Heart left ventricle (tissue), 16 donors: ENCODE results near the gene ERN1. TPM values are rescaled to one million over a fixed set of nuclear protein-coding genes. Genes with fewer than 3 reads are reported as not detected.

Experiments
- ATAC-seq, 4 donors: fragments of 200-7000 bp; cut with Tn5 transposase; one replicate each; pipeline ENCODE4 v1.9.1; 2020 to 2022; ENCODE audit warnings: moderate library complexity in 4 of 4, mild to moderate bottlenecking in 3 of 4, moderate number of reproducible peaks in 1 of 4
- DNase-seq, 5 donors: peaks; one replicate each; pipeline ENCODE4 v3.0.0-alpha.2; 2020
- H3K27ac ChIP-seq, 12 donors: fragments of 200-600 bp; sonication (generic) in 4 of 12; one replicate each; pipeline versions ENCODE4 v1.5.0 to v1.8.0; 2016 to 2022; ENCODE audit warnings: mild to moderate bottlenecking in 2 of 12
- H3K27me3 ChIP-seq, 9 donors: fragments of 200-600 bp; sonication (generic) in 2 of 9; one replicate each; pipeline versions ENCODE4 v1.5.1 to v1.8.0; 2016 to 2022; ENCODE audit warnings: mild to moderate bottlenecking in 3 of 9
- H3K36me3 ChIP-seq, 9 donors: fragments of 200-600 bp; sonication (generic) in 2 of 9; one replicate each; pipeline versions ENCODE4 v1.5.0 to v1.8.0; 2018 to 2022; ENCODE audit warnings: mild to moderate bottlenecking in 2 of 9
- H3K4me1 ChIP-seq, 12 donors: fragments of 200-600 bp; sonication (generic) in 4 of 12; one replicate each; pipeline versions ENCODE4 v1.5.0 to v1.8.0; 2016 to 2022; ENCODE audit warnings: mild to moderate bottlenecking in 3 of 12
- H3K4me3 ChIP-seq, 12 donors: fragments of 200-600 bp; sonication (generic) in 4 of 12; one replicate each; pipeline versions ENCODE4 v1.5.0 to v1.8.0; 2017 to 2022; ENCODE audit warnings: mild to moderate bottlenecking in 9 of 12, moderate library complexity in 4 of 12
- H3K9me3 ChIP-seq, 12 donors: fragments of 200-600 bp; sonication (generic) in 4 of 12; one replicate each; pipeline versions ENCODE4 v1.5.0 to v1.8.0; 2016 to 2022; ENCODE audit warnings: mild to moderate bottlenecking in 1 of 12
- CTCF ChIP-seq, 12 donors: fragments of 200-600 bp; sonication (generic) in 4 of 12; IDR thresholded peaks; one replicate each; pipeline versions ENCODE4 v1.5.0 to v1.8.0; 2018 to 2022; ENCODE audit warnings: antibody characterized with exemption in 12 of 12, mild to moderate bottlenecking in 5 of 12
- POLR2A ChIP-seq, 2 donors: fragments of 450-650 bp; IDR thresholded peaks; one replicate each; pipeline ENCODE4 v1.6.1; 2017; ENCODE audit warnings: antibody characterized with exemption in 2 of 2, mild to moderate bottlenecking in 2 of 2, moderate library complexity in 2 of 2
- WGBS, 4 donors: extraction: QIAGEN DNeasy Blood & Tissue Kit in 2 of 4; methylation state at CpG; one replicate each; pipeline versions ENCODE4 v1.1.5 to v1.1.7; 2013 to 2018; 5-methylcytosine and 5-hydroxymethylcytosine counted together
- intact Hi-C, 10 donors: fragments of 100-400 bp; cut with DNase I; formaldehyde crosslinking; loops; one replicate each; pipeline versions ENCODE4 v1.11.1 to v1.14.2; 2022
- polyA plus RNA-seq, 2 donors: library from polyadenylated mRNA; stranded (reverse); fragments of 200-250 nt; gene quantifications; one replicate each; pipeline ENCODE4 v1.2.3, GENCODE V29; 2013
- total RNA-seq, 9 donors: library from RNA; depleted of rRNA in 2 of 9; stranded (reverse); fragments of >200 nt in 2 of 9; fragmentation: NEBNext Ultra II Directional in 3 of 9; extraction: Animal tissue kit (Norgen Biotek cat#: 25700) in 3 of 9; gene quantifications; one replicate each; pipeline versions ENCODE4 v1.1.0 to v1.2.4, GENCODE V29; 2016 to 2023
- donor health status: ischemic (EF 13 %, LVEDD 7.1; RV severe dilation, severe dysfunction).
- donor health status: healthy with polysubstance abuse.
- donor health status: DM: no; HTN: yes; CAD: no.
- donor health status: DM: no; HTN: no; CAD: no.
- donor health status: ischemic (EF 25% LVEDD 6.9; RV normal size, moderate dysfunction).
- donor health status: ischemic (EF 25% LVEDD 5.7; RV mildly dilated, moderate dysfunction).
- donor health status: healthy.
- donor health status: DM: yes; HTN: yes; CAD: no.
- donor health status: ischemic (EF 35%, LVEDD 5.7; RV mildly dilated, moderate dysfunction).
- donor health status: nonischemic (EF 11% LVEDD 7.7; RV severe dilation, severe dysfunction).
- donor health status: DM: yes; HTN: yes; CAD: no.
- donor health status: PGD.
- donor health status: ischemic (EF 29% LVEDD 5.4; RV normal size, mild dysfunction).
- donor health status: nonischemic (EF 23%, LVEDD 6.1; RV moderate dilation, normal function).

ERN1 gene
- total and polyA plus RNA-seq, 11 donors: 1.5 to 18.7 (median 7.4) TPM

GRCh38 chr17:64017381-64017980, 112.5 kb downstream of the ERN1 start:
- TF ChIP-seq POLR2A (IDR thresholded peaks at IDR 0.05) (no peak), CTCF (IDR thresholded peaks at IDR 0.05) (peak in 7 of 12 donors; percentile 12 to 40 (median 23))
- Histone ChIP-seq H3K36me3 (no peaks in the 10 kb centered on the region), H3K4me3 (peak overlapping the region in 7 of 12 donors; percentile 3 to 69 (median 48)), H3K9me3 (no peaks in the 10 kb centered on the region), H3K4me1 (peaks cover 0 to 70% (median 15%) of the 10 kb centered on the region in 12 donors), H3K27me3 (no peaks in the 10 kb centered on the region), H3K27ac (peak overlapping the region in 9 of 12 donors; percentile 35 to 94 (median 86))
- intact Hi-C loops: no loop called here
- ATAC-seq (no peak), DNase-seq (no peak)
- WGBS, 4 donors: 79 to 81% (median 79%) methylated on average over 2 of the region's 2 CpGs

GRCh38 chr17:64016974-64017373, 113.0 kb downstream of the ERN1 start:
- Histone ChIP-seq H3K27ac (peak overlapping the region in 10 of 12 donors; percentile 22 to 94 (median 79)), H3K36me3 (peaks cover 0 to 4% (median 0%) of the 10 kb centered on the region in 9 donors), H3K9me3 (no peaks in the 10 kb centered on the region), H3K4me3 (peak overlapping the region in 10 of 12 donors; percentile 3 to 63 (median 20)), H3K27me3 (no peaks in the 10 kb centered on the region), H3K4me1 (peaks cover 0 to 69% (median 15%) of the 10 kb centered on the region in 12 donors)
- ATAC-seq (no peak), DNase-seq (no peak)
- intact Hi-C loops: no loop called here
- WGBS, 4 donors: 58 to 69% (median 65%) methylated on average over 3 of the region's 3 CpGs
- no peak for TF ChIP-seq CTCF (IDR thresholded peaks at IDR 0.05)
- TF ChIP-seq POLR2A (IDR thresholded peaks at IDR 0.05): no peak

GRCh38 chr17:64016231-64016784, 113.6 kb downstream of the ERN1 start:
- no peak for ATAC-seq
- 37 to 51% (median 43%) methylated on average over 5 of the region's 5 CpGs for WGBS, 4 donors
- peak overlapping the region in 9 of 12 donors; percentile 3 to 63 (median 26) for H3K4me3 ChIP-seq

More at GRCh38 chr17:64016231-64016784, 113.6 kb downstream of the ERN1 start:
- DNase-seq: no peak
- H3K27me3 ChIP-seq: no peaks in the 10 kb centered on the region
- TF ChIP-seq POLR2A (IDR thresholded peaks at IDR 0.05) (no peak), CTCF (IDR thresholded peaks at IDR 0.05) (peak in 7 of 12 donors; percentile 10 to 47 (median 21))
- peak overlapping the region in 11 of 12 donors; percentile 22 to 94 (median 72) for H3K27ac ChIP-seq
- H3K9me3 ChIP-seq: no peaks in the 10 kb centered on the region
- peaks cover 0 to 62% (median 15%) of the 10 kb centered on the region in 12 donors for H3K4me1 ChIP-seq
- intact Hi-C loops: no loop called here
- H3K36me3 ChIP-seq: peaks cover 0 to 8% (median 0%) of the 10 kb centered on the region in 9 donors
